Common myeloid progenitor, CD34-positive (primary cell): Measurements from ENCODE around the gene XDH.

Experiments
- CTCF ChIA-PET: fragments of 350-600 bp; sonication (Branson Sonifier 250); formaldehyde crosslinking; loops from one replicate; lab custom pipeline; 2021; ENCODE audit warnings: antibody characterized with exemption; lab: Charles Lee
- POLR2A ChIA-PET: fragments of 350-600 bp; sonication (Branson Sonifier 250); formaldehyde crosslinking; loops from one replicate; lab custom pipeline; 2021; ENCODE audit warnings: antibody characterized with exemption; lab: Charles Lee
- DNase-seq, 3 donors: peaks; one replicate each; pipeline versions ENCODE4 v3.0.0 to v3.0.0-alpha.2; 2013
- H3K27ac ChIP-seq, 2 experiments: 1 replicate in 1 of 2; 2 replicates in 1 of 2; pipeline ENCODE4 v1.7.0; 2013; ENCODE audit warnings: inconsistent platforms in 2 of 2, low read length in 2 of 2, mild to moderate bottlenecking in 2 of 2, low read depth in 1 of 2, moderate library complexity in 1 of 2; ENCODE audit not compliant: severe bottlenecking in 2 of 2, insufficient read depth in 1 of 2, poor library complexity in 1 of 2
- H3K27me3 ChIP-seq, 5 experiments: replicated peaks in 2 of 5; 1 replicate in 3 of 5; 2 replicates in 2 of 5; pipeline versions ENCODE4 v1.6.1 to v1.7.0; 2013; ENCODE audit warnings: low read length in 4 of 5, mild to moderate bottlenecking in 2 of 5, moderate library complexity in 2 of 5, inconsistent platforms in 1 of 5; ENCODE audit not compliant: insufficient read depth in 5 of 5, control insufficient read depth in 4 of 5
- H3K36me3 ChIP-seq, 4 experiments: 1 replicate in 2 of 4; 2 replicates in 2 of 4; pipeline versions ENCODE4 v1.6.1 to v1.7.0; 2013; ENCODE audit warnings: low read length in 3 of 4, control low read depth in 1 of 4, mild to moderate bottlenecking in 1 of 4; ENCODE audit not compliant: control insufficient read depth in 4 of 4, insufficient read depth in 4 of 4
- H3K4me1 ChIP-seq, 4 experiments: 1 replicate in 3 of 4; 2 replicates in 1 of 4; pipeline versions ENCODE4 v1.6.1 to v1.7.1; 2013; ENCODE audit warnings: low read length in 3 of 4, mild to moderate bottlenecking in 3 of 4, control low read depth in 1 of 4, inconsistent platforms in 1 of 4, moderate library complexity in 1 of 4; ENCODE audit not compliant: control insufficient read depth in 4 of 4, insufficient read depth in 4 of 4; ENCODE audit errors: control extremely low read depth in 1 of 4
- H3K4me3 ChIP-seq, 7 experiments: 1 replicate in 4 of 7; 2 replicates in 3 of 7; pipeline versions ENCODE4 v1.5.1 to v1.7.0; 2013; ENCODE audit warnings: mild to moderate bottlenecking in 7 of 7, low read length in 6 of 7, moderate library complexity in 6 of 7, inconsistent platforms in 2 of 7, low read depth in 2 of 7, control low read depth in 1 of 7; ENCODE audit not compliant: insufficient read depth in 4 of 7, control insufficient read depth in 1 of 7; ENCODE audit errors: extremely low read depth in 1 of 7
- H3K9me3 ChIP-seq, 5 experiments: 1 replicate in 4 of 5; 2 replicates in 1 of 5; pipeline versions ENCODE4 v1.6.1 to v1.7.1; 2013; ENCODE audit warnings: low read length in 4 of 5, mild to moderate bottlenecking in 2 of 5, inconsistent platforms in 1 of 5, low read depth in 1 of 5, moderate library complexity in 1 of 5; ENCODE audit not compliant: control insufficient read depth in 4 of 5, insufficient read depth in 2 of 5; ENCODE audit errors: control extremely low read depth in 1 of 5
- WGBS: methylation state at CpG from one replicate; pipeline ENCODE4 v1.1.5; 2013; ENCODE audit not compliant: insufficient coverage; 5-methylcytosine and 5-hydroxymethylcytosine counted together

Gene XDH

DNA sequence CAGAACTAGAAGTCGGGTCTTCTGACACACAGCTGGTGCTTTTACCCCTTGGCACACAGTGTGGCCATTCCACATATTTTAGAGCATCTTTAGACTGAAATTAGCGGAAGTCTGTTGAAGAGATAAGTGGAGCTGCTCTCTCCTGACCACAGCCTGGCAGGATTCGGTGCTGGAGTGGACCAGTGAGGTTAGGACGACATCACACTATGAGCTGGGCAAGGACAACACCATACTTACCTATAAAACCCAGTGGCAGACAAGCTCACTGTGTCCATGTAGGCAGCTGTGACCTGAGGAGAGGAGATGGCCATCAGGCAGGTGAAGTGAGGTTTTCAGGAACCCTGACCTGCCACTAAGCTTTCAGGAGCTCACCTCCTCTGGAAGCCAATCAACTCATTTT, 70.1 kb downstream of the XDH start:
- Histone ChIP-seq H3K4me1 (no peaks in the 10 kb centered on the region), H3K36me3 (no peaks in the 10 kb centered on the region), H3K9me3 (no peaks in the 10 kb centered on the region), H3K27ac (no peak overlapping the region), H3K4me3 (no peak overlapping the region), H3K27me3 (no peaks in the 10 kb centered on the region)
- DNase-seq: no peak
- 74% methylated on average over 3 of the region's 4 CpGs for WGBS
- CTCF ChIA-PET: no interaction called here
- POLR2A ChIA-PET: no interaction called here

DNA sequence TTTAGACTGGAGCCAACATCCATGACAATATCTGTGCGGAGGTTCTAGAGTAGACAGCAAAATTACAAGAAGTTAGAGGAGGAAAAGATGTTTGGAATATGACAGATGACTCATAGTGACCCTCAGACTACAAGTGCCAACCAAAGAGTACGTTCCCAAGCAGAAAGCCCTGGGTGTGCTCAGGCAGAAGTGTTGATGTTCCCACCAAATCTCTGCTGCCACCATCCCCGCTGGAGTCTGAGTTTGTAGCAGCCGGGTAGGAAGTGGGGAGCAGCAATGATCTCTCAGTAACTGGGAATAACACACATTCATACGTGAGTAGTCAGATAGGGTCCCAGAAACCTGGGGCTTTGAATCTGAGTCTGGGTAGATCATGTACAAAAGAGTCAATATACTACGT, 73.2 kb downstream of the XDH start:
- H3K27me3 ChIP-seq: no peaks in the 10 kb centered on the region
- H3K27ac ChIP-seq: no peak overlapping the region
- no peaks in the 10 kb centered on the region for H3K4me1 ChIP-seq
- H3K4me3 ChIP-seq: no peak overlapping the region
- no peaks in the 10 kb centered on the region for H3K36me3 ChIP-seq
- 100% methylated on average over 4 of the region's 6 CpGs for WGBS
- no peak for DNase-seq
- CTCF ChIA-PET: no interaction called here
- H3K9me3 ChIP-seq: no peaks in the 10 kb centered on the region
- POLR2A ChIA-PET: no interaction called here

DNA sequence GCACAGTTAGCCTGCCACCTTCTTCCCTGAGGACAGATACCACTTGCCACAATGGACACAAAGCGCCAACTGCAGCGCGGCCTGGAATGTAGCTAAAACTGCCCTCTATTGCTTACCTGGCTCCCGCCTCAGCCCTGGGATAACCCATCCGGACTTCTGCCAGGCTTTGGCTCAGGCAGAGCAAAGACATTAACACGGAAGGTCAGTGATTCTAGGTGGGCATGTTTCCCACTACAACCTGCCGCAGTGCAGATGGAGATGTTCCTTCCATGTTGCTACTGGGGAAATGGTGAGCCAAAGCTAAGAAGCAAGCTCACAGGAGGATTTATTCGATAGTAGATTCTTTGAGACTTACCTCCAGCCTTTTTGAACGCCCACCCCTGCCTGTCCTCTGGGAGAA, 74.8 kb downstream of the XDH start:
- Histone ChIP-seq H3K27ac (no peak overlapping the region), H3K4me3 (no peak overlapping the region), H3K4me1 (no peaks in the 10 kb centered on the region), H3K9me3 (no peaks in the 10 kb centered on the region), H3K36me3 (no peaks in the 10 kb centered on the region), H3K27me3 (no peaks in the 10 kb centered on the region)
- over 99% methylated on average over 9 of the region's 9 CpGs for WGBS
- DNase-seq: no peak
- CTCF ChIA-PET: interaction anchor here (1.4 kb wide), 1 partner anchor 10 kb away, joined by 5 read pairs; no protein-coding TSS in a partner anchor
- POLR2A ChIA-PET: no interaction called here

DNA sequence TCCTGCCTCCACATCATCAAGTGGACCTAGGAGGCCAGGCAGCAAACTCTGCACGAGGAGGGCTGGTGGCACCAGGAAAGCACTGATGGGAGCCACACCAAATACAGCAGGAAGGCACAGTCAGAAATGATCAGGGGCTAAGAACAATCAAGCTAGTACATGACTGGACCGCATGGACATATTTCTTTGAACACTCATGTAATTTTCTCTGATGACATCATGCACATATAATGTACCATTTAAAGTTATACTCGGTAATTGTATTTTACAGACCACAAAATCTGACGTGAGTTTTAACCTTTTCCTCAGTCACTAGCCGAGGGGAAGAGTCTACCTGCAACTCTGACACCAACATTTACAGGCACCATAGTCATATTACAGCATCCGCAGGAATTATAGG, 76.7 kb downstream of the XDH start:
- Histone ChIP-seq H3K4me3 (no peak overlapping the region), H3K27ac (no peak overlapping the region), H3K4me1 (no peaks in the 10 kb centered on the region), H3K27me3 (no peaks in the 10 kb centered on the region), H3K9me3 (no peaks in the 10 kb centered on the region), H3K36me3 (no peaks in the 10 kb centered on the region)
- ChIA-PET POLR2A (no interaction called here), CTCF (no interaction called here)
- no peak for DNase-seq
- 100% methylated on average over 4 of the region's 6 CpGs for WGBS

DNA sequence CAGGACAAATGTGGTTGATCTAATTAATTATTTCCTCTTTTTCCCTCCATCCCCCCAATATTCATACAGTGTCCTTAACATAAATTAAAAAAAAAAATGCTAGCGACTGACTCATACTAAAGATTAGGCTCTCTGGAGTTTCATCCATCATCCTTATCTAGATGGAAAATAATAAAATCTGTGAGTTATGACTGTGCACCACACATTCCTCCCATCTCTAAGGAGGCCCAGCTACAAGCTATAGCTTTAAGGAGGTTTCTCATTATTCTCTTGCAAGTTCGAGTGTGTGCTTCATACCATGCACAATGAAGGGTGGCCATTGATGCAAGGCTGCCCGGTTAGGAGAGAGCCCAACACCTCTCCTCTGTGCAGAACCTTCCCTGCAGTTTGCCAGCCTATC, 77.3 kb downstream of the XDH start:
- DNase-seq: no peak
- no peaks in the 10 kb centered on the region for H3K9me3 ChIP-seq
- no peak overlapping the region for H3K27ac ChIP-seq
- H3K36me3 ChIP-seq: no peaks in the 10 kb centered on the region
- H3K4me1 ChIP-seq: no peaks in the 10 kb centered on the region
- no peaks in the 10 kb centered on the region for H3K27me3 ChIP-seq
- CTCF ChIA-PET: interaction anchor here (1.9 kb wide), 1 partner anchor 169 kb away, joined by 4 read pairs; no protein-coding TSS in a partner anchor
- POLR2A ChIA-PET: no interaction called here
- no peak overlapping the region for H3K4me3 ChIP-seq
- 94% methylated on average over 2 of the region's 3 CpGs for WGBS

DNA sequence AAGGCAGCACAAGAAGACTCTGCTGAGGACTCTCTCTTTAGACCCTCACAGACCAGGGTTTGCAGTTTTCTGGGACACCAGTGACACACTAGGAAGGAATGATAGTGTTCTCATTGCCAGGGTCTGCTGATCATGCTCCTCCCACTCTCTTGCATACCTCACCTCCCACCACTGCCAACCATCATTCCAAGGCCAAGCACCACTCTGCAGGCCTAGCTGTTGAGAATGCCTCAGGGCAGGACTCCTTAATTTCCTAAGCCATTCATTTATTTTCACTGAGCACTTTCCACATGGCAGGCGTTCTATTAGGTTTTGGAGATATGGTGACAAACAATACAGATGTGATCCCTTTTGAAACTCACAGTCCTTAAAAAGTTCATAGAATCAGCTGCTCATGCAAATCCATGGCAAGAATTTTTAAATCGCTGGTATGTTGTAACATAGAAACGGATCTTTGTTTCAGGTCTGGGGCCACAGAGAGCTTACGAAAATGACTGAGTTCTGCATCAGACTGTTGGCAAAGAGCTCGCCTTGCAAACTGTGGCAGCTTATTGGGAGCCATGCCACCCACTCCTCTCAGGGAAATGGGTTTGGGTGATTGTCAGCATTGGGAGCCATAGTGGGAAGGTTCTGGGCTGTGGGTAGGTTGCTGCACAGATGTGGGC, 78.5 kb downstream of the XDH start:
- ChIA-PET POLR2A (interaction anchor here (0.6 kb wide), 1 partner anchor 122 kb away, joined by 4 read pairs; no protein-coding TSS in a partner anchor), CTCF (interaction anchor here (1.9 to 10.1 kb wide), 3 partner anchors 168 to 622 kb away, joined by 4 to 105 read pairs (median 64); no protein-coding TSS in a partner anchor)
- H3K9me3 ChIP-seq: no peaks in the 10 kb centered on the region
- no peak for DNase-seq
- H3K27me3 ChIP-seq: no peaks in the 10 kb centered on the region
- no peak overlapping the region for H3K4me3 ChIP-seq
- H3K36me3 ChIP-seq: no peaks in the 10 kb centered on the region
- H3K27ac ChIP-seq: no peak overlapping the region
- 91% methylated on average over 4 of the region's 5 CpGs for WGBS
- H3K4me1 ChIP-seq: no peaks in the 10 kb centered on the region

DNA sequence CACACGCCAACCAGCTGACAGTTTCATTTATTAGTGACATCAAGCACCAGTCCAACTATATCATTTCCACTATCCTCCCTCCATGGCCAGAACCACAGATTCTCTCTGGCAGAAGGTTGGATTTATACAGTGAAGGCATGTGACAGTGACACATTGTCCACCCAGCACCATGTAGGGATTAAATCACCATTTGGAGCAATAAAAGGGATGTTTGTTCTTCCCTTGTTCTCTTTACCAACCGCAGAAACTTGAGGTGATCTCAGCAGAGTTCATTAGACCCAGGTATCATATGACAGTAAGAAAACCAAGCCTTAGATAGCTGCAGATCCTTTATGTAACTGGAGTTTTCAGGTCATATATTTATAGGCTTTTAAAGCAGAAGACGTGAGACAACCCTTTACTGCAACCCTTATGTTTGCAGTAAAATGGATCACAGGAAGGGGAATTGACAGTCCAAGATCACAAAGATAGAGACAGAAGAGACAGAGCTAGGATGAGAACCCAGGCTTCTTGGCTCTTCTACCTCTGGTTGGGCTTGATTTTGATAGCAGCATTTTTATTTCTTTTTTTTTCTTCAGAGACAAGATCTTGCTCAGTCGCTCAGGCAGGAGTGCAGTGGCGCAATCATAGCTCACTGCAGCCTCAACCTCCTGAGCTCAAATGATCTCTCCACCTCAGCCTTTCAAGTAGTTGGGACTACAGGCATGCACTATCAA, 80.1 kb downstream of the XDH start:
- CTCF ChIA-PET: interaction anchor here (0.6 to 10.1 kb wide), 24 partner anchors 12 to 1126 kb away, joined by 3 to 105 read pairs (median 4); no protein-coding TSS in a partner anchor

More for the DNA sequence above, 80.1 kb downstream of the XDH start:
- Histone ChIP-seq H3K27ac (no peak overlapping the region), H3K9me3 (no peaks in the 10 kb centered on the region), H3K36me3 (no peaks in the 10 kb centered on the region), H3K4me1 (no peaks in the 10 kb centered on the region), H3K27me3 (no peaks in the 10 kb centered on the region), H3K4me3 (no peak overlapping the region)
- no peak for DNase-seq
- WGBS: 91% methylated on average over 4 of the region's 5 CpGs
- POLR2A ChIA-PET: no interaction called here
